Esophagus squamous epithelium (tissue), 5 donors: ENCODE measurements around the gene CDHR3. TPM values are rescaled to one million over a fixed set of nuclear protein-coding genes. Genes with fewer than 3 reads are reported as not detected.

Experiments
- DNase-seq: peaks from one replicate; lab custom pipeline; 2025; lab: John Stamatoyannopoulos, UW
- H3K27ac ChIP-seq, 4 donors: fragments of 200-600 bp; sonication (generic); one replicate each; pipeline ENCODE4 v1.5.1; 2016 to 2019; ENCODE audit warnings: mild to moderate bottlenecking in 1 of 4
- H3K27me3 ChIP-seq, 4 donors: fragments of 200-600 bp; sonication (generic); 1 replicate in 3 of 4; 2 replicates in 1 of 4; pipeline versions ENCODE4 v1.5.1 to v1.6.0; 2017 to 2021; ENCODE audit warnings: antibody characterized with exemption in 1 of 4
- H3K36me3 ChIP-seq, 3 donors: fragments of 200-600 bp; sonication (generic); one replicate each; pipeline ENCODE4 v1.5.1; 2016 to 2019
- H3K4me1 ChIP-seq, 3 donors: fragments of 200-600 bp; sonication (generic); one replicate each; pipeline ENCODE4 v1.5.1; 2017 to 2019
- H3K4me3 ChIP-seq, 4 donors: fragments of 200-600 bp; sonication (generic); 1 replicate in 3 of 4; 2 replicates in 1 of 4; pipeline ENCODE4 v1.5.1; 2016 to 2019; ENCODE audit warnings: mild to moderate bottlenecking in 2 of 4, moderate library complexity in 1 of 4
- H3K9me3 ChIP-seq, 3 donors: fragments of 200-600 bp; sonication (generic); one replicate each; pipeline ENCODE4 v1.5.1; 2016 to 2019
- POLR2A ChIP-seq, 4 donors: fragments of 450-650 bp; IDR thresholded peaks; one replicate each; pipeline ENCODE4 v1.6.1; 2017; ENCODE audit warnings: antibody characterized with exemption in 4 of 4, mild to moderate bottlenecking in 4 of 4, moderate library complexity in 3 of 4
- WGBS, 2 donors: methylation state at CpG; one replicate each; pipeline ENCODE4 v1.1.5; 2018; 5-methylcytosine and 5-hydroxymethylcytosine counted together
- intact Hi-C: fragments of 100-400 bp; cut with DNase I; formaldehyde crosslinking; loops from one replicate; pipeline ENCODE4 v1.15.0; 2022
- total RNA-seq, 4 donors: library from RNA; depleted of rRNA; stranded (reverse); fragments of >200 nt; gene quantifications; one replicate each; pipeline ENCODE4 v1.1.0, GENCODE V29; 2016
- TF ChIP-seq, protein P1 (sequence below), 6 experiments: fragments of 450-650 bp in 4 of 6; fragments of 200-600 bp in 2 of 6; sonication (generic) in 2 of 6; IDR thresholded peaks; one replicate each; pipeline ENCODE4 v1.5.1; 2016 to 2019; ENCODE audit warnings: antibody characterized with exemption in 6 of 6, mild to moderate bottlenecking in 4 of 6, moderate library complexity in 4 of 6
- donor health status: DM: yes; HTN: yes; CAD: no.

Gene CDHR3
- total RNA-seq, 4 donors from 2014 or later = 0.32 to 2.5 (median 1.9) TPM

DNA sequence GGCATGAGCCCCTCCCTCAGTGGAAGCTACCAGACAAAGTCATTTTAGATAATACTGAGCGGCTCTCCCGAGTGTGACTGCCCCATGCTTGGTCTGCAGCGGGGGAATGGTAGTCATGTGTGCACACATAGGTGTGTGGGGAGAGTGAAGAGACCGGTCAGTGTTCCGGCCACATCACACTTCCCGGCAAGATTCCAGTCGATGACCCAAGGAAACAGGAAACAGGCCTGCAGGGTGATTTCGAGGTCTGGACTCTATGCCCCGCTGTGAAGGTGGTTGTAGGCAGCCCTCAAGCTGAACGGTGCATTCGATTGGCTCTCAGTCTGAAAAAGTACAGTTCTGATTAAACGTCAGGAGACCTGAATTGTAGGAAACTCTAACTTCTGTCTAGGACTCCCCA is 75.9 kb downstream of the CDHR3 start:
- Histone ChIP-seq H3K4me1 (peaks cover 7 to 26% (median 10%) of the 10 kb centered on the region in 3 donors), H3K27me3 (no peaks in the 10 kb centered on the region), H3K36me3 (no peaks in the 10 kb centered on the region), H3K9me3 (no peaks in the 10 kb centered on the region), H3K4me3 (no peak overlapping the region), H3K27ac (peak overlapping the region in 1 of 4 donors; percentile 12)
- 79 to 84% methylated on average over 11 of the region's 12 CpGs for WGBS, 2 donors
- no peak for DNase-seq
- intact Hi-C loops = loop anchor here (10.0 kb wide), 1 partner anchor 384 kb away; no protein-coding TSS in a partner anchor
- no peak for TF ChIP-seq POLR2A (IDR thresholded peaks at IDR 0.05)
- TF ChIP-seq, protein P1, sequence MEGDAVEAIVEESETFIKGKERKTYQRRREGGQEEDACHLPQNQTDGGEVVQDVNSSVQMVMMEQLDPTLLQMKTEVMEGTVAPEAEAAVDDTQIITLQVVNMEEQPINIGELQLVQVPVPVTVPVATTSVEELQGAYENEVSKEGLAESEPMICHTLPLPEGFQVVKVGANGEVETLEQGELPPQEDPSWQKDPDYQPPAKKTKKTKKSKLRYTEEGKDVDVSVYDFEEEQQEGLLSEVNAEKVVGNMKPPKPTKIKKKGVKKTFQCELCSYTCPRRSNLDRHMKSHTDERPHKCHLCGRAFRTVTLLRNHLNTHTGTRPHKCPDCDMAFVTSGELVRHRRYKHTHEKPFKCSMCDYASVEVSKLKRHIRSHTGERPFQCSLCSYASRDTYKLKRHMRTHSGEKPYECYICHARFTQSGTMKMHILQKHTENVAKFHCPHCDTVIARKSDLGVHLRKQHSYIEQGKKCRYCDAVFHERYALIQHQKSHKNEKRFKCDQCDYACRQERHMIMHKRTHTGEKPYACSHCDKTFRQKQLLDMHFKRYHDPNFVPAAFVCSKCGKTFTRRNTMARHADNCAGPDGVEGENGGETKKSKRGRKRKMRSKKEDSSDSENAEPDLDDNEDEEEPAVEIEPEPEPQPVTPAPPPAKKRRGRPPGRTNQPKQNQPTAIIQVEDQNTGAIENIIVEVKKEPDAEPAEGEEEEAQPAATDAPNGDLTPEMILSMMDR (IDR thresholded peaks at IDR 0.05) = no peak

DNA sequence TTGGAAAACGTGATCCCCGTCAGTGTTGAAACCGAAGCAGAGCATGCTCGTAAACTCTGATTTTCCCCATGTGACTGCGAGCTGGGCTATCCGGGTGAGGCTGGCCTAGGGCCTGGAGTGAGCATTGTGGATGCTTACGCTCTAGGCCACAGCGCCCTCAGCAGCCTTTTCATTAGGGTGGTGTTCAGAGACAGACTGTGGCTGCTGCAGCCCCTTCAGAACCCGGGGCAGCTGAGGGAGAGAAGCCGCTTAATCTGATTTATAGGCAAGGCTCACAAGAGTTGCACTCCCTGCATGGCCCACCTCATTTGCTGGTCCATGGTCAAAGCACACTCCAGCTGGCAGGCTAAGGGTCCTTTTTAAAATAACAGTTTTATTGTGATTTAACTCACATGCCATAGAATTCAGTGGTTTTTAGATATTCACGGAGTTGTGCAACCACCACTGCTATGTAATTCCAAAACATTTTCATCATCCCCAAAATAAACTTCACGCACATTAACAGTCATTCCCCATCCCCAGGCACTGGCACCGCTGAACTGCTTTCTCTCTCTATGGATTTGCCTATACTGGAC is 76.5 kb downstream of the CDHR3 start:
- WGBS, 2 donors = 87 to 94% methylated on average over 7 to 10 of the region's 13 CpGs
- peak overlapping the region in 2 of 4 donors; percentile 7 to 12 for H3K27ac ChIP-seq

DNA sequence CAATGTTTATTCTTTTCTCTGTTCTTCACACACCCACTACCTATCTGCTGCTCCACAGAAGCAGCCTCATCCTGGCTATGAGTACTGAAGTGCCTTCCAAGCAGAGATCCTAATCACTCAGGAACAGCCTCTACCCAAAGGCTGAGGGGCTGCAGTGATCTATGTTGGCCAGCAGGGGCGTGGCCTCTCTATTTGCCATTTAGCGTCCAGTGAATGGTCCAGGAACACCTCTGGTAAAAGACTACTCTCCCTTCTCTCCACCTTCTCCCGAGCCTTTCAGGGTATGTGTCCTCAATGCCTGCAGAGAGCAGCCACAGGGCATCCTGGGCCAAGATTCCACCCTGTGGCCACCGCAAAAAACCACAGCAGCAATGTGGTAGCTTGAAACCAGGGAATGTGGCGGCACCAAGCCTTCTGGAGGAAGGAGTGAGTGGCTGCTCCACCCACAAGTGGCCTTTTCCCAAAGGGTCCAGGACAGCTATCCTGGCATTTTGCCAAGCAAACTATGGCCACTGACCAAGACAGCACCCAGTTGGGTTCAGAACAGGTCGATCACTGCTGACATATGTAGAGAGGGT is 78.2 kb downstream of the CDHR3 start:
- no peak for TF ChIP-seq POLR2A (IDR thresholded peaks at IDR 0.05)
- TF ChIP-seq, protein P1 (IDR thresholded peaks at IDR 0.05) = peak; percentile 17 to 62 (median 56)
- no peak overlapping the region for H3K4me3 ChIP-seq
- H3K4me1 ChIP-seq = peaks cover 7 to 26% (median 10%) of the 10 kb centered on the region in 3 donors
- H3K27me3 ChIP-seq = no peaks in the 10 kb centered on the region
- no peak overlapping the region for H3K27ac ChIP-seq
- DNase-seq = no peak
- 47 to 61% methylated on average over 3 to 4 of the region's 6 CpGs for WGBS, 2 donors
- H3K36me3 ChIP-seq = no peaks in the 10 kb centered on the region
- no peaks in the 10 kb centered on the region for H3K9me3 ChIP-seq
- intact Hi-C loops = loop anchor here (5.0 kb wide), 1 partner anchor 279 kb away; no protein-coding TSS in a partner anchor

More for the DNA sequence above, 76.5 kb downstream of the CDHR3 start:
- Histone ChIP-seq H3K27me3 (no peaks in the 10 kb centered on the region), H3K4me1 (peaks cover 7 to 26% (median 10%) of the 10 kb centered on the region in 3 donors), H3K4me3 (no peak overlapping the region), H3K36me3 (no peaks in the 10 kb centered on the region), H3K9me3 (no peaks in the 10 kb centered on the region)
- TF ChIP-seq, protein P1 (IDR thresholded peaks at IDR 0.05) = no peak
- DNase-seq = no peak
- intact Hi-C loops = loop anchor here (5.0 to 10.0 kb wide), 2 partner anchors 277 to 385 kb away; no protein-coding TSS in a partner anchor

DNA sequence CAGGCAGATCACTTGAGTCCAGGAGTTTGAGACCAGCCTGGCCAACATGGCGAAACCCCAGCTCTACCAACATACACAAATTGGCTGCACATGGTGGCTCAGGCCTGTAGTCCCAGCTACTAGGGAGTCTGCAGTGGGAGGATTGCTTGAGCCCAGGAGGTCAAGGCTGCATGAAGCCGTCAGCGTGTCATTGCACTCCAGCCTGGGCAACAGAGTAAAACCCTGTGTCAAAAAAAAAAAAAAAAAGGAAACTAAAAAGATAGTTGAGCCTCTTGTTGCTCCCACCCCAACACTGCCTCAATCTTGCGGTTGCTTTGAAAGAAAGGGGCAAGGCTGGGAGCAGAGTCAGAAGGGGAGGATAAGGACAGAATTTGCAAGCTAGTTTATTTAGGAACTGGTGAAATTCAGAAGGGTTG is 79.1 kb downstream of the CDHR3 start:
- intact Hi-C loops = loop anchor here (5.0 kb wide), 1 partner anchor 280 kb away; no protein-coding TSS in a partner anchor
- no peak for TF ChIP-seq POLR2A (IDR thresholded peaks at IDR 0.05)
- TF ChIP-seq, protein P1 (IDR thresholded peaks at IDR 0.05) = no peak
- peaks cover 7 to 26% (median 10%) of the 10 kb centered on the region in 3 donors for H3K4me1 ChIP-seq
- peak overlapping the region in 1 of 4 donors; percentile 31 for H3K4me3 ChIP-seq
- no peaks in the 10 kb centered on the region for H3K27me3 ChIP-seq
- no peak for DNase-seq
- H3K27ac ChIP-seq = no peak overlapping the region
- no peaks in the 10 kb centered on the region for H3K36me3 ChIP-seq
- WGBS, 2 donors = 85% methylated on average over 4 of the region's 4 CpGs
- no peaks in the 10 kb centered on the region for H3K9me3 ChIP-seq

DNA sequence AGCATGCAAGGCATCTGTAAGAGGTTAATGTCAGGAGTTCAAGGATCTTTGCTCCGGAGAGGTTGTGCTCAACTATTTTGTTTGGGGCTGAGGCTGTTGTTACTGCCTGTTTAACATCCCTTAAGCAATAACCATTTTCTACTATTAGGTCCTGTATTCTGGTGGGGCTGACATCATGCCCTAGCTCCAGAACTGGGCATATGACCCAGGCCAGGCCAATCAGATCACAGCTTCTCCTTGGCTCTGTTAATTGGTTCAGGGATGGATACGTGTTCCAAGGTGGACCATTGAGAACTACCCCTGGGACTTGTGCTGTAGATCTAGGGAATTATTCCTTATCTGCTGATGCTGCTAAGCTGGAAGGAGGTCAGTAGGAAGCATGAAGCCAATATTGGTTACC is 82.1 kb downstream of the CDHR3 start:
- TF ChIP-seq POLR2A (IDR thresholded peaks at IDR 0.05) = no peak
- TF ChIP-seq, protein P1 (IDR thresholded peaks at IDR 0.05) = no peak
- H3K27me3 ChIP-seq = no peaks in the 10 kb centered on the region
- no peak overlapping the region for H3K27ac ChIP-seq
- DNase-seq = no peak
- peaks cover 11 to 52% (median 17%) of the 10 kb centered on the region in 3 donors for H3K4me1 ChIP-seq
- intact Hi-C loops = no loop called here
- WGBS, 2 donors = 82 to 89% methylated on average over 1 of the region's 2 CpGs
- H3K36me3 ChIP-seq = no peaks in the 10 kb centered on the region
- H3K4me3 ChIP-seq = no peak overlapping the region
- H3K9me3 ChIP-seq = no peaks in the 10 kb centered on the region
